GM19397 (cell line): ENCODE results near the gene FOXK1.
"Not testable (repeated sequence)": the region's sequence is repeated elsewhere in the genome, so short reads cannot be mapped to it uniquely, and the experiment has no call there.

ENCODE experiments used
- ATAC-seq: cut with Tn5 transposase; IDR thresholded peaks from one replicate; pipeline ENCODE4 v1.9.1; 2021; ENCODE audit warnings: mild to moderate bottlenecking, moderate library complexity; ENCODE audit not compliant: unreplicated experiment

FOXK1 gene

GRCh38 chr7:4681886-4682620, at the start of gene FOXK1:
Gene FOXK1 (plus strand): TSS chr7:4682295. CDS start chr7:4682309, 14 bp downstream.
- ATAC-seq = peak; percentile 82

- ATAC-seq = no peak
These were observed 49.1 kb upstream of the FOXK1 start for GRCh38 chr7:4633012-4633411.

- no peak for ATAC-seq
These were observed 47.9 kb upstream of the FOXK1 start for GRCh38 chr7:4634166-4634565.

GRCh38 chr7:4638781-4639575, 43.1 kb upstream of the FOXK1 start:
- ATAC-seq = no peak

- ATAC-seq = no peak
These were observed 40.9 kb upstream of the FOXK1 start for GRCh38 chr7:4641091-4641666.

GRCh38 chr7:4641667-4642467, 40.2 kb upstream of the FOXK1 start:
- peak; percentile 84 for ATAC-seq

GRCh38 chr7:4642468-4643203, 39.5 kb upstream of the FOXK1 start:
- ATAC-seq = no peak

- ATAC-seq = not testable (repeated sequence)
These were observed 39.0 kb upstream of the FOXK1 start for GRCh38 chr7:4643204-4643471.

- no peak for ATAC-seq
These were observed 36.8 kb upstream of the FOXK1 start for GRCh38 chr7:4645246-4645645.

- no peak for ATAC-seq
These were observed 34.0 kb upstream of the FOXK1 start for GRCh38 chr7:4648111-4648510.

GRCh38 chr7:4650433-4651047, 31.6 kb upstream of the FOXK1 start:
- no peak for ATAC-seq

GRCh38 chr7:4653771-4654170, 28.3 kb upstream of the FOXK1 start:
- no peak for ATAC-seq

- ATAC-seq = no peak
These were observed 26.8 kb upstream of the FOXK1 start for GRCh38 chr7:4655311-4655710.

GRCh38 chr7:4655896-4656295, 26.2 kb upstream of the FOXK1 start:
- ATAC-seq = no peak

GRCh38 chr7:4657640-4658417, 24.3 kb upstream of the FOXK1 start:
- ATAC-seq = no peak

GRCh38 chr7:4659551-4660286, 22.4 kb upstream of the FOXK1 start:
- no peak for ATAC-seq

- no peak for ATAC-seq
These were observed 20.2 kb upstream of the FOXK1 start for GRCh38 chr7:4661871-4662270.

- no peak for ATAC-seq
These were observed 18.7 kb upstream of the FOXK1 start for GRCh38 chr7:4663239-4664018.
